HEK293T (cell line): ENCODE data around the gene CTSE.

Experiments used
- ARNT ChIP-seq: fragments of 450-650 bp; IDR thresholded peaks from 2 replicates; pipeline ENCODE4 v1.6.1; 2017; ENCODE audit warnings: mild to moderate bottlenecking
- CTBP1 ChIP-seq: fragments of 450-650 bp; IDR thresholded peaks from 2 replicates; pipeline ENCODE4 v1.6.1; 2016; ENCODE audit warnings: borderline replicate concordance
- ELF4 ChIP-seq: fragments of 450-650 bp; IDR thresholded peaks from 2 replicates; pipeline ENCODE4 v1.6.1; 2017; ENCODE audit warnings: antibody characterized with exemption
- FOXM1 ChIP-seq: fragments of 450-650 bp; IDR thresholded peaks from 2 replicates; pipeline ENCODE4 v1.6.1; 2017; ENCODE audit warnings: mild to moderate bottlenecking, borderline replicate concordance
- HDGF ChIP-seq: fragments of 450-650 bp; IDR thresholded peaks from 2 replicates; pipeline ENCODE4 v1.6.1; 2017; ENCODE audit warnings: antibody characterized with exemption, borderline replicate concordance
- NFRKB ChIP-seq: fragments of 450-650 bp; IDR thresholded peaks from 2 replicates; pipeline ENCODE4 v1.6.1; 2016; ENCODE audit warnings: mild to moderate bottlenecking, moderate library complexity
- SP1 ChIP-seq: fragments of 450-650 bp; IDR thresholded peaks from 2 replicates; pipeline ENCODE4 v1.6.1; 2017
- SUZ12 ChIP-seq: fragments of 450-650 bp; IDR thresholded peaks from 2 replicates; pipeline ENCODE4 v1.6.1; 2016; ENCODE audit warnings: mild to moderate bottlenecking
- TF ChIP-seq, protein P1 (sequence below): fragments of 450-650 bp; IDR thresholded peaks from 2 replicates; pipeline ENCODE4 v1.6.1; 2016

DNA sequence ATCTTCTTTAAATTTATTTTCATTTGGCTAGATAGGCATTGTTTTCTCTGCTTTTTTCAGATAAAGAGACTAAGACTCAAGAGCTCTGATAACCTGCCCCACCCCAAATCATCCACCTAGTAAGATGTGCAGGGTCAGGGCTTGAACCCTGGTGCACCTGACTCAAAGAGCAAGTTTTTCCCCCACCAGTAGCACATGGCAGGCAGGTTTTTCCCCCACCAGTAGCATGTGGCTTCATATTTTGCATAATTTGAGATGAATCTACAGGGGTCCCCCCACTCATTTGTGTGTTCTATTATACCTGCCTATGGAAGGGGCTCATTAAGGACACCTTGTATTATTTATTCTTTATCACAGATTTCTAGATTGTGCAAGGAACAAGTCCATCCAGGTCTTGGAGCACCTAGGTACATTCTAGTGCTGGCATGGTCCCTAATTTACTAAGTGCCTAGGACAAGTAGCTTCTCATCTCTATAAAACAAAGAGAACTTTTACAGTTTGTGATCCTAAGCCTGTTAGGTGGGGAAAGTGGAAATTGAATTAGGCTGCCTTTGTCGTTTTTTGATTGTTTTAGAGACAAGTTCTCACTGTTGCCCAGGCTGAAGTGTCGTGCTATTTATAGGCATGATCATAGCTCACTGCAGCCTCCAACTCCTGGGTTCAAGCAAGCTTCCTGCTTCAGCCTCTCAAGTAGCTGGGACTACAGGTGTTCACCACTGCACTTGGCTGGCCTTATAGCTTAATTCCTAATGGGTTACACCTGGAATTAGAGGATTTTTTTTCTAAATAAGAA is 13.2 kb upstream of the CTSE start:
- TF ChIP-seq HDGF (no peak), CTBP1 (no peak), SP1 (no peak), NFRKB (no peak), FOXM1 (no peak), ARNT (no peak), ELF4 (no peak), SUZ12 (no peak)
- TF ChIP-seq, protein P1, sequence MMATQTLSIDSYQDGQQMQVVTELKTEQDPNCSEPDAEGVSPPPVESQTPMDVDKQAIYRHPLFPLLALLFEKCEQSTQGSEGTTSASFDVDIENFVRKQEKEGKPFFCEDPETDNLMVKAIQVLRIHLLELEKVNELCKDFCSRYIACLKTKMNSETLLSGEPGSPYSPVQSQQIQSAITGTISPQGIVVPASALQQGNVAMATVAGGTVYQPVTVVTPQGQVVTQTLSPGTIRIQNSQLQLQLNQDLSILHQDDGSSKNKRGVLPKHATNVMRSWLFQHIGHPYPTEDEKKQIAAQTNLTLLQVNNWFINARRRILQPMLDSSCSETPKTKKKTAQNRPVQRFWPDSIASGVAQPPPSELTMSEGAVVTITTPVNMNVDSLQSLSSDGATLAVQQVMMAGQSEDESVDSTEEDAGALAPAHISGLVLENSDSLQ, result no peak
